ENCODE results near the gene PEDS1. TPM values are rescaled to one million over a fixed set of nuclear protein-coding genes. Genes with fewer than 3 reads are reported as not detected.

The PEDS1 gene
- total and polyA plus RNA-seq, 4 donors, result 4.8 to 19.3 (median 8.6) TPM

- H3K4me3 ChIP-seq (ENCODE audit: low read depth in 1 of 3, low read length in 3 of 3), result no peak overlapping the region
- H3K27ac ChIP-seq (ENCODE audit: low read depth in 1 of 2, low read length in 2 of 2), result no peak overlapping the region
Observed at GRCh38 chr20:50130995-50131394, 22.5 kb downstream of the PEDS1 start.

More at GRCh38 chr20:50130995-50131394, 22.5 kb downstream of the PEDS1 start:
- Histone ChIP-seq H3K36me3 (ENCODE audit: control insufficient read depth in 4 of 4, insufficient read depth in 3 of 4, low read depth in 1 of 4, low read length in 3 of 4) (peaks cover 9 to 20% (median 15%) of the 10 kb centered on the region in 4 donors), H3K9ac (ENCODE audit: low read depth in 1 of 2, low read length in 2 of 2) (no peak overlapping the region), H3K9me3 (ENCODE audit: control insufficient read depth in 4 of 4, low read length in 3 of 4) (no peaks in the 10 kb centered on the region), H3K4me1 (ENCODE audit: control insufficient read depth in 4 of 4, insufficient read depth in 4 of 4, low read length in 3 of 4) (peaks cover 2 to 11% (median 10%) of the 10 kb centered on the region in 4 donors), H3K27me3 (ENCODE audit: control insufficient read depth in 4 of 4, insufficient read depth in 4 of 4, low read length in 3 of 4) (no peaks in the 10 kb centered on the region)
- no peak for DNase-seq (ENCODE audit: low spot score)
- TF ChIP-seq MAX (IDR thresholded peaks at IDR 0.05), result no peak
- no peak for TF ChIP-seq ATF3 (IDR thresholded peaks at IDR 0.05)
- TF ChIP-seq, protein P1, sequence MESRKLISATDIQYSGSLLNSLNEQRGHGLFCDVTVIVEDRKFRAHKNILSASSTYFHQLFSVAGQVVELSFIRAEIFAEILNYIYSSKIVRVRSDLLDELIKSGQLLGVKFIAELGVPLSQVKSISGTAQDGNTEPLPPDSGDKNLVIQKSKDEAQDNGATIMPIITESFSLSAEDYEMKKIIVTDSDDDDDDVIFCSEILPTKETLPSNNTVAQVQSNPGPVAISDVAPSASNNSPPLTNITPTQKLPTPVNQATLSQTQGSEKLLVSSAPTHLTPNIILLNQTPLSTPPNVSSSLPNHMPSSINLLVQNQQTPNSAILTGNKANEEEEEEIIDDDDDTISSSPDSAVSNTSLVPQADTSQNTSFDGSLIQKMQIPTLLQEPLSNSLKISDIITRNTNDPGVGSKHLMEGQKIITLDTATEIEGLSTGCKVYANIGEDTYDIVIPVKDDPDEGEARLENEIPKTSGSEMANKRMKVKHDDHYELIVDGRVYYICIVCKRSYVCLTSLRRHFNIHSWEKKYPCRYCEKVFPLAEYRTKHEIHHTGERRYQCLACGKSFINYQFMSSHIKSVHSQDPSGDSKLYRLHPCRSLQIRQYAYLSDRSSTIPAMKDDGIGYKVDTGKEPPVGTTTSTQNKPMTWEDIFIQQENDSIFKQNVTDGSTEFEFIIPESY (IDR thresholded peaks at IDR 0.05), result no peak
- TF ChIP-seq HNF4A (conservative IDR thresholded peaks at IDR 0.05), result no peak
- TF ChIP-seq SP1 (IDR thresholded peaks at IDR 0.05), result no peak
- TF ChIP-seq JUND (IDR thresholded peaks at IDR 0.05), result no peak
- no peak for TF ChIP-seq FOXA1 (IDR thresholded peaks at IDR 0.05)
- TF ChIP-seq, protein P2, sequence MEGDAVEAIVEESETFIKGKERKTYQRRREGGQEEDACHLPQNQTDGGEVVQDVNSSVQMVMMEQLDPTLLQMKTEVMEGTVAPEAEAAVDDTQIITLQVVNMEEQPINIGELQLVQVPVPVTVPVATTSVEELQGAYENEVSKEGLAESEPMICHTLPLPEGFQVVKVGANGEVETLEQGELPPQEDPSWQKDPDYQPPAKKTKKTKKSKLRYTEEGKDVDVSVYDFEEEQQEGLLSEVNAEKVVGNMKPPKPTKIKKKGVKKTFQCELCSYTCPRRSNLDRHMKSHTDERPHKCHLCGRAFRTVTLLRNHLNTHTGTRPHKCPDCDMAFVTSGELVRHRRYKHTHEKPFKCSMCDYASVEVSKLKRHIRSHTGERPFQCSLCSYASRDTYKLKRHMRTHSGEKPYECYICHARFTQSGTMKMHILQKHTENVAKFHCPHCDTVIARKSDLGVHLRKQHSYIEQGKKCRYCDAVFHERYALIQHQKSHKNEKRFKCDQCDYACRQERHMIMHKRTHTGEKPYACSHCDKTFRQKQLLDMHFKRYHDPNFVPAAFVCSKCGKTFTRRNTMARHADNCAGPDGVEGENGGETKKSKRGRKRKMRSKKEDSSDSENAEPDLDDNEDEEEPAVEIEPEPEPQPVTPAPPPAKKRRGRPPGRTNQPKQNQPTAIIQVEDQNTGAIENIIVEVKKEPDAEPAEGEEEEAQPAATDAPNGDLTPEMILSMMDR (IDR thresholded peaks at IDR 0.05; ENCODE audit: low read depth, low read length, missing input control), result no peak
- no peak for TF ChIP-seq FOXA2 (IDR thresholded peaks at IDR 0.05)
- no peak for TF ChIP-seq EGR1 (IDR thresholded peaks at IDR 0.05; ENCODE audit: low read depth in 2 of 2)
- TF ChIP-seq REST (IDR thresholded peaks at IDR 0.05), result no peak
- WGBS, result 91% methylated on average over 4 of the region's 4 CpGs
